OCI-LY7 (cell line): ENCODE results near the gene NUTF2. TPM values are rescaled to one million over a fixed set of nuclear protein-coding genes. Genes with fewer than 3 reads are reported as not detected.

Experiments
- Bru-seq: library from RNA; stranded (reverse); fragments of 400-500 nt; gene quantifications from one replicate; lab custom pipeline; 2021; lab: Mats Ljungman, UMichigan
- BruChase-seq, 2 experiments: library from RNA; stranded (reverse); fragments of 400-500 nt; gene quantifications; one replicate each; lab custom pipeline; 2021; lab: Mats Ljungman, UMichigan
- BruUV-seq: library from RNA; stranded (reverse); fragments of 400-500 nt; replicated peaks from 2 replicates; lab custom pipeline; 2021; lab: Mats Ljungman, UMichigan
- CTCF ChIA-PET: fragments of 300-600 bp; sonication (Branson Sonifier 250); formaldehyde crosslinking; loops from one replicate; lab custom pipeline; 2022; ENCODE audit warnings: antibody characterized with exemption; ENCODE audit not compliant: unreplicated experiment; lab: Charles Lee
- POLR2A ChIA-PET: fragments of 300-600 bp; sonication (Branson Sonifier 250); formaldehyde crosslinking; loops from one replicate; lab custom pipeline; 2022; ENCODE audit warnings: antibody characterized with exemption; lab: Charles Lee
- DNase-seq: peaks from one replicate; pipeline ENCODE4 v3.0.0-alpha.2; 2015; ENCODE audit warnings: low spot score
- H2AFZ ChIP-seq: fragments of 200-600 bp; sonication (generic), shearing (Covaris generic); 2 replicates; pipeline ENCODE4 v1.6.1; 2014; ENCODE audit warnings: mild to moderate bottlenecking, antibody characterized with exemption, low read length, moderate library complexity
- H3K27ac ChIP-seq: fragments of 200-600 bp; sonication (generic); 2 replicates; pipeline ENCODE4 v1.5.1; 2014; ENCODE audit warnings: mixed run types, low read depth, mild to moderate bottlenecking, moderate library complexity, low read length, inconsistent platforms; ENCODE audit not compliant: poor library complexity, severe bottlenecking
- H3K36me3 ChIP-seq: fragments of 200-600 bp; sonication (generic); 2 replicates; pipeline ENCODE4 v1.6.1; 2014; ENCODE audit warnings: mild to moderate bottlenecking, antibody characterized with exemption, low read length, moderate library complexity, mixed read lengths; ENCODE audit not compliant: insufficient read depth
- H3K4me1 ChIP-seq: fragments of 200-600 bp; sonication (generic); 2 replicates; pipeline ENCODE4 v1.5.1; 2014; ENCODE audit warnings: mild to moderate bottlenecking, low read length; ENCODE audit not compliant: insufficient read depth, poor library complexity, severe bottlenecking
- H3K4me2 ChIP-seq: fragments of 200-600 bp; sonication (generic); 2 replicates; pipeline ENCODE4 v1.6.1; 2014; ENCODE audit warnings: mild to moderate bottlenecking, low read length
- H3K4me3 ChIP-seq: fragments of 200-600 bp; sonication (generic); 2 replicates; pipeline ENCODE4 v1.5.1; 2014; ENCODE audit warnings: mild to moderate bottlenecking, low read depth, low read length; ENCODE audit not compliant: poor library complexity, severe bottlenecking
- H3K79me2 ChIP-seq: fragments of 200-600 bp; sonication (generic); 2 replicates; pipeline ENCODE4 v1.6.1; 2016; ENCODE audit warnings: low read depth, mild to moderate bottlenecking, low read length, moderate library complexity, mixed read lengths; ENCODE audit not compliant: insufficient read depth
- H3K9me2 ChIP-seq: fragments of 200-600 bp; sonication (generic); 2 replicates; pipeline ENCODE4 v1.6.1; 2016; ENCODE audit warnings: mild to moderate bottlenecking, low read length, mixed read lengths; ENCODE audit not compliant: insufficient read depth
- H3K9me3 ChIP-seq: fragments of 200-600 bp; sonication (generic); 2 replicates; pipeline ENCODE4 v1.6.1; 2014; ENCODE audit warnings: mild to moderate bottlenecking, mixed run types, low read length, mixed read lengths
- H4K20me1 ChIP-seq: fragments of 200-600 bp; sonication (generic); 2 replicates; pipeline ENCODE4 v1.6.1; 2014; ENCODE audit warnings: mild to moderate bottlenecking, antibody characterized with exemption, low read length, moderate library complexity, mixed read lengths; ENCODE audit not compliant: insufficient read depth
- CTCF ChIP-seq: fragments of 200-600 bp; sonication (generic); conservative IDR thresholded peaks from 2 replicates; pipeline ENCODE4 v1.5.1; 2014; ENCODE audit warnings: mild to moderate bottlenecking, antibody characterized with exemption, low read length, moderate library complexity, mixed read lengths
- EZH2phosphoT487 ChIP-seq: fragments of 200-600 bp; sonication (generic); IDR thresholded peaks from 2 replicates; pipeline ENCODE4 v1.6.1; 2018; ENCODE audit warnings: low read depth, borderline replicate concordance, mild to moderate bottlenecking, mixed run types, antibody characterized with exemption, low read length, moderate library complexity, mixed read lengths
- intact Hi-C: fragments of 100-400 bp; cut with micrococcal nuclease; formaldehyde crosslinking; loops from one replicate; pipeline ENCODE4 v1.10.0; 2022; ENCODE audit not compliant: unreplicated experiment
- long read RNA-seq: library from polyadenylated mRNA; stranded (forward); transcript quantifications from one replicate; pipeline ENCODE4 v2.0.0, GENCODE V29; 2022
- total RNA-seq, 2 experiments: library from RNA; depleted of rRNA in 1 of 2; stranded (reverse); fragments of >200 nt in 1 of 2; shearing (Covaris generic) in 1 of 2; gene quantifications; 2 replicates each; pipeline ENCODE4 v1.2.3, GENCODE V29; 2014 to 2022

NUTF2 gene
- total RNA-seq (2014; rRNA removed; shearing (Covaris generic)) (168 and 187 TPM in 2 replicates), total RNA-seq (2022) (143 and 144 TPM in 2 replicates), Bru-seq, nascent RNA (percentile 67 among the genes with signal in this experiment), BruChase-seq, experiment 1, labeled RNA remaining after a 6-hour chase (percentile 86 among the genes with signal in this experiment), BruChase-seq, experiment 2, labeled RNA remaining after a 2-hour chase (percentile 77 among the genes with signal in this experiment)
- long read RNA-seq, transcript NUTF2-201 (5 exons, 2,321 nt), result major isoform, 113 of 120 reads
- long read RNA-seq, partial matches to known transcripts, result 1 of 120 reads
- long read RNA-seq, other reads (novel, unspliced or antisense), result 3 of 120 reads

- Histone ChIP-seq H3K4me1 (peaks cover 40% of the 10 kb centered on the region), H3K9me2 (no peaks in the 10 kb centered on the region), H3K4me3 (peak within 1 kb of the TSS; percentile 99), H3K79me2 (peaks cover 80% of the 10 kb centered on the region), H4K20me1 (peaks cover 16% of the 10 kb centered on the region; the same call in 1 of the 2 replicates), H3K36me3 (peaks cover 24% of the 10 kb centered on the region), H3K27ac (peak within 1 kb of the TSS; percentile 80), H2AFZ (peak within 1 kb of the TSS; percentile 54; the same call in 1 of the 2 replicates), H3K4me2 (peak within 1 kb of the TSS; percentile 98), H3K9me3 (no peaks in the 10 kb centered on the region)
- intact Hi-C loops, result loop anchor here (1.0 kb wide), 2 partner anchors 26 to 325 kb away; no protein-coding TSS in a partner anchor
- no TSS peak for BruUV-seq
- POLR2A ChIA-PET, result interaction anchor here (0.6 to 1.4 kb wide), 5 partner anchors 12 to 1579 kb away, joined by 3 to 7 read pairs (median 3); partner anchors contain the start of genes RANBP10 and TSNAXIP1
- CTCF ChIA-PET, result interaction anchor here (1.2 to 1.4 kb wide), 2 partner anchors 13 to 30 kb away, joined by 4 to 5 read pairs; no protein-coding TSS in a partner anchor
- TF ChIP-seq CTCF, result no peak
- no peak for TF ChIP-seq EZH2phosphoT487
- DNase-seq, result peak; percentile 98
Observed at GRCh38 chr16:67846320-67847063, at the start of gene NUTF2. Gene NUTF2 (plus strand): TSS chr16:67846933. CDS start chr16:67865131, 18,198 bp downstream.

- H4K20me1 ChIP-seq, result no peaks in the 10 kb centered on the region
- H3K9me2 ChIP-seq, result no peaks in the 10 kb centered on the region
- TF ChIP-seq CTCF, result no peak
- no peak for TF ChIP-seq EZH2phosphoT487
- peaks cover 52% of the 10 kb centered on the region for H3K79me2 ChIP-seq
- H3K27ac ChIP-seq, result peak overlapping the region; percentile 76
- DNase-seq, result no peak
- H3K4me3 ChIP-seq, result no peak overlapping the region
- ChIA-PET POLR2A (interaction anchor here (2.4 kb wide), 2 partner anchors 20 to 82 kb away, joined by 8 to 10 read pairs; partner anchors contain the start of gene GFOD2), CTCF (no interaction called here)
- no peak overlapping the region for H3K4me2 ChIP-seq
- peaks cover 77% of the 10 kb centered on the region for H3K36me3 ChIP-seq
- no TSS peak for BruUV-seq
- no peak overlapping the region for H2AFZ ChIP-seq
- intact Hi-C loops, result loop anchor here (10.0 kb wide), 1 partner anchor 256 kb away; no protein-coding TSS in a partner anchor
- H3K9me3 ChIP-seq, result no peaks in the 10 kb centered on the region
- H3K4me1 ChIP-seq, result peaks cover 54% of the 10 kb centered on the region
Observed at GRCh38 chr16:67800338-67800926, 46.3 kb upstream of the NUTF2 start.
